Measurements from ENCODE around the gene SLC39A13.

The SLC39A13 gene

DNA sequence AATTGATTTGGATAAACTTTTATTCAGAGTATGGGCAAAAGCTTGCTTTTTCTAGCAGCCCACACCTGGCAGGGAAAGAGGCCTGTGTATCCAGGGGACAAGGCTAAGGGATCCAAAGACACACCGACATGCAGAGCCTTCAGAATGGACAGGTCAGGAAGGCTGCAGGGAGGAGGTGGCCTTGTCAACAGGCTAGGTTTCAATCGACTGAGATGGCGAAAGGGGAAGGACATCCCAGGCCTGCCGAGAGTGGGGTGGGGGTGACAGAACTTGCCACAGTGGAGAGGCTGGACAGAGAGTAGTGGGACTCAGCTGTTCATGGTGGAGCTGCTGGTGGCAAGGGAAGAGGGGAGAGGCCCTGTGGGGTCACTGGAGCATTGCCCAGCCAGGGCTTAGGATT lies 5.3 kb upstream of the SLC39A13 start:
- DNase-seq (ENCODE audit: low spot score), result no peak

DNA sequence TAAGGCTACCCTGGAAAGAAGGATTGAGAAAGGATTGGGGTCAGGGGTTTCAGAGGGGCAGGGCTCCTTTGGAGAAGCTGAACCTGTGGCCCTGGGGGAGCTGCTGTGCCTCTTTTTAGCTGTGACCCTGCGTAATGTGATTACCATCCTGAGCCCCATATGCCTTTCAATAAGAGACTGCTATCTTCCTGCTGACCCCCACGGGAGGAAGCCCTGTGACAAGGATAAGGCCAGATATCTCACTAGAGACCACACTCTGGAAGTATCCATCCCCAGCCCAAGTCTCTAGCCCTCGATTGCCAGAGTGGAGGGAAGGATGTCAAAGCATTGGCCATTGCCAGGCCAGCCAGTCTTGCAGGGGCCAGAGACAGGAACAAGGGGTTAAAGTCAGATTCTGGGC lies 4.8 kb upstream of the SLC39A13 start:
- no peak for DNase-seq (ENCODE audit: low spot score)

DNA sequence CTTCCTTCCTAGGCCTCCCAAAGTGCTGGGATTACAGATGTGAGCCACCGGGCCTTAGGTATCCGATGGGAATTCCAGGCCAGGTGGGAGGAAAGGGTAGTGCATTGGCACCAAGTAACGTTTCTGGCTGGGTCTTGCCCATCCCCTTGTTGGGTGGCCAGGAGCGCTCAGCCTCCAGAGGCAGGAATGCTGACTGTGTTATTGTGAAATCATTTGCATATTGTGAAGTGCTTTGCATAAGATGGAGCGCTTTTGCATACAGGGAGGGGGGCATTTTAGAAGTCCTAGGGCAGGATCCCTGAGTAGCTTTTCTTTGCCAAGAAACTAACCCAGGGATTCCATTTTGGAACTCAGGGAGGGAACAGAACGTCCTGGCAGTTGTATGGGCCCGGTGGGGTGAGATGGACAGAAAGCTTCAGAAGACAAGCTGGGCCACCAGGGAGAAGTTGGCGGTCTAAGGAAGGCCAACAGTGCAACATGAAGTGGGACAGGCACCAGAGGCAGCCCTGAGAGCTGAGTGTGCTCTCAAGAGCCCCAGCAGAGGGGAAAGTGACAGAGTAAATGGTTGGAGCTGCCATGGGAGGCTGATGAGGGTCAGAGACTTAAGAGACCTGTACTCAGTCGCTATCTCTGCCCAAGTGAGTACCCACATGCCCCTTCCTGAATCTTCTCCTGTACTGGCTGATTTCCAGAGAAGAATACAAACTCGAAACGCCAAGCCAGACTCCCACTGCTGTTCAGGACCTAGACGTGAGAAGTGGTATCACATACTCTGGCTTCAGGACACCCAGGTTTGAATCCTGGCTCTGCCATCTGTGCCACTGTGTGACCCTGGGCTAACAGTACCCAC lies 1.3 kb upstream of the SLC39A13 start:
- DNase-seq (ENCODE audit: low spot score), result no peak

- DNase-seq (ENCODE audit: low spot score), result peak; percentile 87
Observed at GRCh38 chr11:47408598-47409439, 429 bp downstream of the SLC39A13 start.

- DNase-seq (ENCODE audit: low spot score), result no peak
Observed at GRCh38 chr11:47409440-47410369, 1.3 kb downstream of the SLC39A13 start.

- DNase-seq (ENCODE audit: low spot score), result no peak
Observed at GRCh38 chr11:47410370-47411264, 2.2 kb downstream of the SLC39A13 start.

- DNase-seq (ENCODE audit: low spot score), result peak; percentile 59
Observed at GRCh38 chr11:47411884-47412746, 3.7 kb downstream of the SLC39A13 start.

DNA sequence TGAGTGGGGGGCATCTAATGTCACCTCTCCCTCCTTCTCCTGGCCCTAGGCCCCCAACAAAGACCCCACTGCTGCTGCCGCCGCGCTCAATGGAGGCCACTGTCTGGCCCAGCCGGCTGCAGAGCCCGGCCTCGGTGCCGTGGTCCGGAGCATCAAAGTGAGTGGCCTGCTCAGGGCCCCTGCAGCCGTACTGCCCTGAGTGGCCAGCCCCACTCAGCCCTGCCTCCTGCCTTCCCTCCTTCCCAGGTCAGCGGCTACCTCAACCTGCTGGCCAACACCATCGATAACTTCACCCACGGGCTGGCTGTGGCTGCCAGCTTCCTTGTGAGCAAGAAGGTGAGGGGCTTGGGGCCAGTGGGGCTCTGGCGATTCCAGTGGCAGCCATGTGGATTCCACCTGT lies 5.0 kb downstream of the SLC39A13 start:
- no peak for DNase-seq (ENCODE audit: low spot score)

GRCh38 chr11:47413908-47414684 lies 5.7 kb downstream of the SLC39A13 start:
- no peak for DNase-seq (ENCODE audit: low spot score)

DNA sequence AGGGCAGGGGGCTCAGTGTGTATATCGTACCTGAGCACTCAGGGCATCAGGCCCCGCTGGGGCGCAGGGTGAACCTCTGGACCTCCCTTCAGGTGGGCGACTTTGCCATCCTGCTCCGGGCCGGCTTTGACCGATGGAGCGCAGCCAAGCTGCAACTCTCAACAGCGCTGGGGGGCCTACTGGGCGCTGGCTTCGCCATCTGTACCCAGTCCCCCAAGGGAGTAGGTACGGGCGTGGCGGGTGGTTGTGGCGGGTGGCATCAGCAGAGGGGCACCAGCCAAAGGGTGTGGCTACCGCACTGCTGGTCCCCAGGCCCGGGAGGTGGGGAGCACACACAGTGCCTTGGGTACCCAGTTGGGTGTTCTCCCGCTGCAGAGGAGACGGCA lies 6.3 kb downstream of the SLC39A13 start:
- DNase-seq (ENCODE audit: low spot score), result no peak

- no peak for DNase-seq (ENCODE audit: low spot score)
Observed at GRCh38 chr11:47415091-47415854, 6.9 kb downstream of the SLC39A13 start.

- peak; percentile 42 for DNase-seq (ENCODE audit: low spot score)
Observed at GRCh38 chr11:47415949-47416472, 7.6 kb downstream of the SLC39A13 start.

GRCh38 chr11:47417712-47418111 lies 9.3 kb downstream of the SLC39A13 start:
- no peak for DNase-seq (ENCODE audit: low spot score)

- no peak for DNase-seq (ENCODE audit: low spot score)
Observed at GRCh38 chr11:47418454-47419259, 10.3 kb downstream of the SLC39A13 start.

GRCh38 chr11:47425611-47426010 lies 17.2 kb downstream of the SLC39A13 start:
- DNase-seq (ENCODE audit: low spot score), result no peak

DNA sequence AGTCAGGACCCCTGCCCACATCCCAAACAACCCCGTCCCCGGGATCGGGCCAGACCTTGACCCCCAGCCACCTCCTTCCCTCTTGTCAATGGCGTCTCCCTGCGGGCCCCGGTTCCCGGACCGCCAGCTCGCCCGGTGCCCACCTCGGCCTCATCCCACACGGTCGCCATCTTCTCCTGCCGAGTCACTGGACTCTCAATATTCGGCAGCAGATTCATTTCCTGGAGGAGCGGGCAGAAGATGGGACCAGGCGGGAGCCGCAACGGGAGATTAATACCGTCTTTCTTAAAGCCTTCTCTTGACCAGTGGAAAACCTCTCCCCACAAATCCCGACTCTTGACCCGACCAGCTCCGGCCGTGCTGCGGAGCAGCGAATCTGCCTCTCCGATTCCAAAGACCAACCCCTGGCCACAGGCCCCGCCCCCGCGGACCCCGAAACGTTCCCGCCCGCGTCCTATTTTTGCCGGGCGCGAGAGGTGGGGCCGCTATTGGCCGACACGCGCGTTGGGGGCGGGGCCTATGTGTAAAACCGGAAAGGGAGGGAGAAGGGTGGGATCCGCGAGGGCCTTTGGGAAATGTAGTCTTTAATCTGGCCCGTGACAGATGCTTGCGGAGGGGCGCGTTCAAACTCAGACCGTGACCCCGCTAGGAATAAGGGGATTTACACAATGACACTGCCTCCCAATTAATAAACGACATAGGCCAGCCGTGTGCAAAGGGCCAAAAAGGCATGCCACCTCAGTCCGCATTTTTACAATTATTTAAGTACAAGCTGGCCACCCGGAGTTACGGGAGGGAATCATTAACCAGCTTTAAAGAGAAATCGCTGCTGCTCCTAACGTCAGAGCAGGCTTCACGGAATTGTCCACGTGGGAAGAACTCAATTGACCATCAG lies 17.9 kb downstream of the SLC39A13 start, which contains the start of gene PSMC3:
TSS of gene PSMC3 (minus strand) at position 378 of the 895 bp plus-strand sequence. CDS start at position 218, 160 bp downstream.
- DNase-seq (ENCODE audit: low spot score), result peak; percentile 94

Data from kidney capillary endothelial cell (primary cell).